ENCODE results near the gene LMBR1.

The LMBR1 gene

DNA sequence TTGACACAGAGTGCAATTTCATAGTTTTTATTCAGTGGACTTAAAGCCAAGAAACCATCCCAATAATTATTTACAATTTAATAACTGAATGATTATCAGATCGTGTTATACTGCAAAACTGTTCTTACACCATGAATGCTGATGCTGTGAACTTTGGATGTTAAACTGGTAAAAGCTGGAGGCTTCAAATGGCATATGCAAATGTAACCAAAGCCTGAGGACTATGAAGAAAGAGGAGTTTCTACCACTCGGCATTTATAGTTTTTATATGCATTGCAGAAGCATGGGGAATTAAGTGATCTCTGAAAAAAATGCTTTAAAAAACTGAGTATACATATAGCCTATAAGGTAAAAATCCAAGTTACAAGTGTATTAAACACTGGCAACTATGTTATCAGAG is 210.1 kb downstream of the LMBR1 start:
- FAIRE-seq, result no peak

DNA sequence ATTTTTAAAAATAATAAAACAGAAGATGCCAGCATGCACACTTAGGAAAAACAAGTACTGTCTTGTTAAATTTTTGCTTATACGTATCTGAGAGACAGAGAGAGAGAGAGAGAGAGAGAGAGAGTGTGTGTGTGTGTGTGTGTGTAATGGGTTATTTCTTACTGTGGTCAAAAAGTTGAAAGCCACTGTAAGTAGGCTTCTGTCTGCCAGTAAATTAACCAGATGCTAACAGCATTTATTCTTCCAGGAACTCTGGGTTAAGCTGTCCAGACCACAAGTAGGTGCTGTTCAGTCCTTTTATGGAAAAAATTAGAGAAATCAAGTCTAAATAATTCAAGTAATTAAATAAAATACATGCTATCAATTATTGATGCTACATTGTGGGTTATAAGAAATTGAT is 212.7 kb downstream of the LMBR1 start:
- FAIRE-seq, result no peak

- no peak for FAIRE-seq
These were observed 215.5 kb downstream of the LMBR1 start for GRCh38 chr7:156677374-156678054.

GRCh38 chr7:156676263-156676662 is 216.7 kb downstream of the LMBR1 start:
- no peak for FAIRE-seq

DNA sequence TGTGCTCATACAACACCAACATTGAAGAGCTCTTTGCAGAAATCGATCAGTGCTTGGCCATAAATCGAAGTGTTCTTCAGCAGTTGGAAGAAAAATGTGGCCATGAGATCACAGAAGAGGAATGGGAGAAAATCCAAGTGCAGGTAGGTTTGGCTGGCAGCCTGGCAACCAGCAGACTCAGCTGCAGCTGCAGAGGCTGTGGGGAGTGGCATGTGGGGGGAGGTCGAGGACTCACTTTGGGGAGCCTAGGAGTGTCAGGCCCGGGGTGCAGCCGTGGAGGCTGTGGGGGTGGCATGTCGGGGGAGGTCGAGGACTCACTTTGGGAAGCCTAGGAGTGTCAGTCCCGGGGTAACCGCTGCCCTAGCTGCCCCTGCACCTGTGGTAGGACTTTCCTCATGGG is 217.3 kb downstream of the LMBR1 start:
- FAIRE-seq, result no peak

DNA sequence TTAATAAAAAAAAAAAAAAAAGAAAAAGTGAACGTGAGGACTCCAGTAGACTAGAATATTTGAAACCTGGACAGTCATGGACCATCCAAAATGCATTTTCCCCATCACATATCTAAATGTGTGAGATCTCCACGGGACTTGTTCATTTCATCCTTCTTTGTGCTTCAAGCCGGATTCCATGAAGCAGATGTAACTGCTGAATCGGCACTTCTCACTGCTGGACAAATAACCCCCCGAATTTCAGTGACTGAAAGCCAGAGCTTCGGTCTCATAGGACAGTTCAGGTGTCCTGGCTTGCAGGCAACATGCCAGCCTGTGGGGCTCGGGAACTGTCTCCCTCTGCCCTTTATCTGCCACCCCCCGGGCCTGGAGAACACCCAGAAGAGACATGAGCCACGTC is 219.1 kb downstream of the LMBR1 start:
- FAIRE-seq, result no peak

DNA sequence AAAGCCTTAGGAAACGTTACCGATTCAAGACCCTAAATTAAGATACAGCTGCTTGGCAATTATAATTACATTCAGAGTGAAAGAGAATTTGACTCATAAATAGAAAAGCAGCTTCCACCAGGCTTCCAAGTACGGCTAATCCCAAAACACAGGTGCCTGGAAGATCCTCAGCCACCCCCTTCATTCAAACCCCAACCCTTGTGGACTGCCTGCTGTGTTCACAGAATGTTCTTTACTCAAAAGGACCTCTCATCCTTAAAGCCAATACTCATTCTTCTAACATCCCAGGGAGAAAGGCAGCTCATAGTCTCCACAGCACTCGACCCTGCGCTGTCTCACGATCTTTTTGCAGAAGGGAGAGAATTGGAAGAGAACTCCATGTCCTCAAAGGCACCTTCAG is 219.5 kb downstream of the LMBR1 start:
- FAIRE-seq, result no peak

- no peak for FAIRE-seq
These were observed 223.8 kb downstream of the LMBR1 start for GRCh38 chr7:156669035-156669828.

DNA sequence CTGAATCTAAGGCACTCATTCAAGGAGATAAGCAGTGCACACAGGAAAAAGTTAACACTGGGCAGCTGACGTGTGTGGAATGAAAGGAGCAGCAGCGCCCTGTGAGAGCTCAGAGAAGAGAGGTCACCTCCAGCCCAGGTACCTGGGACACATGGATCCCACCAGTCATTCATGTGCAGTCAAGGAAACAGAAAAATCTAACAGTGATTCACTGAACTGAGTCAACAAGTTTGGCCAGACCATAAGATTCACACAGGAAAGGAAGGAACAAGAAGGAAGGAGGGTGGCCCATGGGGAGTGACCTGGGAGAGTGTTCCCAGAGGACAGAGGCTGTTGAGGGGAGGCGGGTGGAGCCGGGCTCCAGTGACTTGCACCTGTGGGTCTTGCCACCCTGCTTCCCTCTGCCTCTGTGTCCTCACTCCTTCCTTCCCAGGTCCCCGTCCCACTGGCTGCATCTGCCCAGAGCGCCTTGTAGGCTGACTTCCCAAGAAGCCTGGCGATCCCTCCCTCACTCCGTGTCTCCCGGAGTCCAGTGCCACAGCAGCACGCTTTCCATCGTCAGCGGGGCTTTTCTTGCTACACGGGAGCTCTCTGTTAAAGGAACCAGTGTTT is 224.7 kb downstream of the LMBR1 start:
- FAIRE-seq, result no peak

- no peak for FAIRE-seq
These were observed 225.9 kb downstream of the LMBR1 start for GRCh38 chr7:156667110-156667426.

- FAIRE-seq, result no peak
These were observed 226.4 kb downstream of the LMBR1 start for GRCh38 chr7:156666368-156667109.

GRCh38 chr7:156665101-156665500 is 227.9 kb downstream of the LMBR1 start:
- FAIRE-seq, result no peak

DNA sequence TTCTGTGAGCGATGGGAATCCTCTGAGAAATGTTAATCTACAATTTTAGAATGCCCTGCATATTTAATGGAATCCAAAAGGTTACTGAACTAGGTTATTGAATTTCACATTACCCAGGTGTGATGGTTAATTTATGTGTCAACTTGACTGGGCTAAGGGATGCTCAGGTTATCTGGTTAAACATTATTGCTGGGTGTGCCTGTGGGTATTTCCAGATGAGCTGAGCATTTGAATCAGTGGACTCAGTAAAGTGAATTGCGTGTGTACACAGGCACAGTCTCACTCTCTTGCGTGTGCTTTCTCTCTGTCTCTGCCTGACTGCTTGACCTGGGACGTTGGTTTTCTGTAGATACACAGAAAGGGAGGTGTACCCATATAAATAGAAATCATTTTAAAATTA is 230.7 kb downstream of the LMBR1 start:
- no peak for FAIRE-seq

GRCh38 chr7:156661637-156662036 is 231.3 kb downstream of the LMBR1 start:
- no peak for FAIRE-seq

- FAIRE-seq, result no peak
These were observed 233.0 kb downstream of the LMBR1 start for GRCh38 chr7:156659961-156660360.

GRCh38 chr7:156659203-156659602 is 233.8 kb downstream of the LMBR1 start:
- FAIRE-seq, result no peak

GRCh38 chr7:156657681-156658080 is 235.3 kb downstream of the LMBR1 start:
- no peak for FAIRE-seq

DNA sequence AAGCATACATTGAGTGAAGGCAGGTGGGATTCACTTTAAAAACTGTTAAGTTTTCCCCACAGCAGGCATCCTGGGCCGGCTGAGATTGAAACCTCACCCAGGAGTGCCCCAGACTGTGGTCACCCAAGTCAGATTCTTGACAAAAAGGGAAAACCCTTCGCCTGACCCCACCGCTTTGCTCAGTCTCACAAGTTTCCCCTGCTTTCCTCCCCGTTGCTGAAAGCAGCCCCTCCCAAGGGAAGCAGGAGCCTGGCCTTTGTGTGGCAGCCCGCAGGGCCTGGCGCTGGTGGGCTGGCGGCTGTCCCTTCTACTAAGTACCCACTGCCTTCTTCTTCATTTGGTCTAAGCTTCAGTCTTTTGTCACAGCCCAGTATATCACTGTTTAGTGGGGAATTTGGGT is 236.4 kb downstream of the LMBR1 start:
- FAIRE-seq, result no peak

- peak; percentile 60 for FAIRE-seq
These were observed 237.0 kb downstream of the LMBR1 start for GRCh38 chr7:156655983-156656382.

DNA sequence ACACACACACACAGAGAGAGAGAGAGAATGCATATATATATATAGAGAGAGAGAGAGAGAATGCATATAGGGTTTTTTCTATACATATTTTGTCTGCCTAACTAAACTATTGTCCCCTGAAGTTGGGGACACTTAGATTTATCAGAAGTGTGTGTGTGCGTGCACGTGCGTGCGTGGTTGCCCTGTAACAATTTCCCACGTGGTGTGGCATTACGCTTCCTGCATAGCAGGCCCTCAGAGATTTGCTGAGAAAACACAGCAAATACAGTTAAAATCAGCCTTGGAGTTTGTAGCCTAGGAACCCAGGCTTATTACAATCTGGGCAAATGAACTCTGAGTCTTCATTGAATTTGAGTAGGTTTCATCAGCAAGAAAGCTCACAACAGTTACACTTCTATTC is 237.7 kb downstream of the LMBR1 start:
- FAIRE-seq, result no peak

GRCh38 chr7:156654511-156655234 is 238.3 kb downstream of the LMBR1 start:
- FAIRE-seq, result no peak

- FAIRE-seq, result no peak
These were observed 240.0 kb downstream of the LMBR1 start for GRCh38 chr7:156652886-156653568.

Data from A204.1 (cell line).